ENCODE measurements around the gene ABHD4. TPM values are rescaled to one million over a fixed set of nuclear protein-coding genes. Genes with fewer than 3 reads are reported as not detected.

ABHD4 gene
- total RNA-seq, 2 donors from 2014 or later: 25.3 to 40.1 TPM

DNA sequence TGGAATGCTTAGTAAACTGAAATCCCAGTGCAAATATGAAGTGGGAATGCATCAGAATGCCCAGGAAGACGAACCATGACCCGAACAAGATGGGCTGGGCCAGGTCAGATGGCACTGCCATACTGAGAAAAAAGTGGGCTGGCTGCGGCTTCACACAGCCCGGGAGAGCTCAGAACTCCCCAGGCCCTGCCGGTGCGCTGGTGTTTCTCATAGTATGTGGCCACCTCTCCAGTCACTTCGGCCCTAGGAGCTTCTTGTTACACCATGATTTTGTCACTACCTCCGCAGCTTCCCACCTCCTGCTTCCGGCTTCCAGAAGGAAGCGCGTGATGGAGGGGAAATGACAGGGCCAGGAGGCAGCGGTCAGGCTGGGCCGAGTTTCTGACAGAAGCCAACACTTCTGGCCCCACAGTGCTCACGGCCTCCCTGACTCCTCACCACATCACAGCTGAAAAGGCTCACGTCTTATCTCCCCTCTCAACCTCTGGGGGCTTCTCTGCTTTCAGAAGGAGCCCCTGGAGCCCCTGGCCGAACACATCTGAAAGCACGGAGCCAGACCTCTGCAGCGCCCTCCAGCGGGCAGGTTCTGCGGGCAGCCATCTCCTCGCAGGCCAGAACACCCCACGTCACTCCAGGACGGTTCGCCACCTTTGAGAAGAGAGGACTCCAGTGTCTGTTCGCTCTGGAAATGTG lies 39.7 kb upstream of the ABHD4 start:
- no peak overlapping the region for H3K4me3 ChIP-seq
- TF ChIP-seq, protein P1, sequence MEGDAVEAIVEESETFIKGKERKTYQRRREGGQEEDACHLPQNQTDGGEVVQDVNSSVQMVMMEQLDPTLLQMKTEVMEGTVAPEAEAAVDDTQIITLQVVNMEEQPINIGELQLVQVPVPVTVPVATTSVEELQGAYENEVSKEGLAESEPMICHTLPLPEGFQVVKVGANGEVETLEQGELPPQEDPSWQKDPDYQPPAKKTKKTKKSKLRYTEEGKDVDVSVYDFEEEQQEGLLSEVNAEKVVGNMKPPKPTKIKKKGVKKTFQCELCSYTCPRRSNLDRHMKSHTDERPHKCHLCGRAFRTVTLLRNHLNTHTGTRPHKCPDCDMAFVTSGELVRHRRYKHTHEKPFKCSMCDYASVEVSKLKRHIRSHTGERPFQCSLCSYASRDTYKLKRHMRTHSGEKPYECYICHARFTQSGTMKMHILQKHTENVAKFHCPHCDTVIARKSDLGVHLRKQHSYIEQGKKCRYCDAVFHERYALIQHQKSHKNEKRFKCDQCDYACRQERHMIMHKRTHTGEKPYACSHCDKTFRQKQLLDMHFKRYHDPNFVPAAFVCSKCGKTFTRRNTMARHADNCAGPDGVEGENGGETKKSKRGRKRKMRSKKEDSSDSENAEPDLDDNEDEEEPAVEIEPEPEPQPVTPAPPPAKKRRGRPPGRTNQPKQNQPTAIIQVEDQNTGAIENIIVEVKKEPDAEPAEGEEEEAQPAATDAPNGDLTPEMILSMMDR (IDR thresholded peaks at IDR 0.05): no peak
- no peak for ATAC-seq (ENCODE audit: insufficient number of reproducible peaks, low FRiP score, low read depth)
- H3K9me3 ChIP-seq: no peaks in the 10 kb centered on the region
- peaks cover 0 to 4% of the 10 kb centered on the region in 2 donors for H3K4me1 ChIP-seq (ENCODE audit: control insufficient read depth in 1 of 2, low read depth in 2 of 2)
- H3K27me3 ChIP-seq (replicated peaks; ENCODE audit: insufficient read depth): no peaks in the 10 kb centered on the region
- H3K27ac ChIP-seq: no peak overlapping the region
- no peaks in the 10 kb centered on the region for H3K36me3 ChIP-seq
- DNase-seq (ENCODE audit: low spot score): no peak

DNA sequence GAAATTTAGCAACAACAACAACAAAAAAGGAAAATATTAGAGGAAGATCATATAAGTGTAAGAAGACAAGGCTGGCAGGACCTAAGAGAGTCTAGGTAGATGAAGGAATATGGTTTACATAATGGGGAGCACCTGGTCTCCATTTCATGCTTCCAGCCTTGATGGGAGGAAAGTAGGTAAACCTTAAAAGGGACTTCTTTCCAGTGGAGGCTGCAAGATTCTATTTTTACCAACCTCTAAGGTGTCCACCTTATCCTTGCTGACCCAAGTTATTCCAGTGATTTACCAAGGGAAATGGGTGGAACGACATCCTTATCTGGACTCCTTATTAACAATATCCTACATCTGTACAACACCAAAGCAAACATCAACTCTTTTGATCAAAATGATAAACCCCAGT lies 39.1 kb upstream of the ABHD4 start:
- no peak for DNase-seq (ENCODE audit: low spot score)
- ATAC-seq (ENCODE audit: insufficient number of reproducible peaks, low FRiP score, low read depth): no peak
- H3K4me3 ChIP-seq: no peak overlapping the region
- peaks cover 0 to 4% of the 10 kb centered on the region in 2 donors for H3K4me1 ChIP-seq (ENCODE audit: control insufficient read depth in 1 of 2, low read depth in 2 of 2)
- H3K27me3 ChIP-seq (replicated peaks; ENCODE audit: insufficient read depth): no peaks in the 10 kb centered on the region
- TF ChIP-seq, protein P1 (IDR thresholded peaks at IDR 0.05): no peak
- no peak overlapping the region for H3K27ac ChIP-seq
- no peaks in the 10 kb centered on the region for H3K9me3 ChIP-seq
- H3K36me3 ChIP-seq: no peaks in the 10 kb centered on the region

DNA sequence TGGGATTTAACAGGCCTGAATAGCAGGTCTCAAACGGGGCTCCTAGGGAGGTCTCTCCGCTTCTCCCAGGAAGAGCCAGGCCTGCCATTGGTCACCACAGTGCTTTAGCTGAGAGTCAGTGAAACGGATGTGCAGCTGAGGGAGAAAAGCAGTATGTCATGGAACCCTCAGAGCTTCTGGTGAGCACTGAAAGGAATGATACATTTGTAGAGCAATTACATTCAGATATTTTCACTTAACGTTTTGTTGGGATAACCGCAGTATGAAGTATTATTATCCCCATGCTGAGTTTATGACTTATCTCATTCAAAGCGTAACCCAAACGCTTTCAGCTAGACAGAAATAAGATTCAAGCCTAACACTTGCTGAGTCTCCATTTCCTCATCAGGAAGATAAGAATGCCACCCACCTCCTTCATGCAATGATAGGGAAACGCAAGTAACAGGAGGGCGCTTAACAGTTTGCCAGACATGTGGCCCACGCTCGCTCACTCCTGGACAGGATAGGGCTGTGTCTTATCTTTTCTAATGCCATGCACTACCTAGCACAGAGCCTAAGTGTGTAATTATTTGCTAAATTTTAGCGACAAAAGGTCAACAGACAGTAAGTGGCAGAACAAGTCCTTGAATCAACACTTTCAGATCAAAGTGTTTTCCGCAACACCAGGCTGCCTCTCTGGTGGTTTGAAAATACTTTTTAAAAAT lies 37.3 kb upstream of the ABHD4 start:
- H3K36me3 ChIP-seq: peaks cover 4% of the 10 kb centered on the region
- no peak overlapping the region for H3K4me3 ChIP-seq
- no peak overlapping the region for H3K27ac ChIP-seq
- TF ChIP-seq, protein P1 (IDR thresholded peaks at IDR 0.05): no peak
- ATAC-seq (ENCODE audit: insufficient number of reproducible peaks, low FRiP score, low read depth) (no peak), DNase-seq (ENCODE audit: low spot score) (no peak)
- peaks cover 0 to 4% of the 10 kb centered on the region in 2 donors for H3K4me1 ChIP-seq (ENCODE audit: control insufficient read depth in 1 of 2, low read depth in 2 of 2)
- no peaks in the 10 kb centered on the region for H3K27me3 ChIP-seq (replicated peaks; ENCODE audit: insufficient read depth)
- H3K9me3 ChIP-seq: no peaks in the 10 kb centered on the region

DNA sequence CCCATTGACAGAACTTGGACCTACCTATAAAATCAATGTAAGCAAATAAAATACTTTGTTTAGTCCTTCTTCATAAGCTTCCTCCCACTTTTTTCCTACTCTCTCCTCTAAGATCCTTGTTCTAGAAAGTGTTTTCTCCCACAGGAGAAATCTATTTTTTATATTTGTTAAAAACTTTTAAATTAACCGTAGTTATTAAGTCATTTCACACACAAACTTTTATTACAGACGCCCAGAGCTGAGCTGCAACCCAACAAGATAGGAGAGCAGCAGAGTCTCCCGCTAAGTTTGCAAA lies 36.8 kb upstream of the ABHD4 start:
- Histone ChIP-seq H3K4me3 (no peak overlapping the region), H3K9me3 (no peaks in the 10 kb centered on the region), H3K4me1 (ENCODE audit: control insufficient read depth in 1 of 2, low read depth in 2 of 2) (peaks cover 0 to 4% of the 10 kb centered on the region in 2 donors), H3K27ac (no peak overlapping the region), H3K36me3 (peaks cover 4% of the 10 kb centered on the region), H3K27me3 (replicated peaks; ENCODE audit: insufficient read depth) (no peaks in the 10 kb centered on the region)
- ATAC-seq (ENCODE audit: insufficient number of reproducible peaks, low FRiP score, low read depth): no peak
- no peak for DNase-seq (ENCODE audit: low spot score)
- TF ChIP-seq, protein P1 (IDR thresholded peaks at IDR 0.05): no peak

DNA sequence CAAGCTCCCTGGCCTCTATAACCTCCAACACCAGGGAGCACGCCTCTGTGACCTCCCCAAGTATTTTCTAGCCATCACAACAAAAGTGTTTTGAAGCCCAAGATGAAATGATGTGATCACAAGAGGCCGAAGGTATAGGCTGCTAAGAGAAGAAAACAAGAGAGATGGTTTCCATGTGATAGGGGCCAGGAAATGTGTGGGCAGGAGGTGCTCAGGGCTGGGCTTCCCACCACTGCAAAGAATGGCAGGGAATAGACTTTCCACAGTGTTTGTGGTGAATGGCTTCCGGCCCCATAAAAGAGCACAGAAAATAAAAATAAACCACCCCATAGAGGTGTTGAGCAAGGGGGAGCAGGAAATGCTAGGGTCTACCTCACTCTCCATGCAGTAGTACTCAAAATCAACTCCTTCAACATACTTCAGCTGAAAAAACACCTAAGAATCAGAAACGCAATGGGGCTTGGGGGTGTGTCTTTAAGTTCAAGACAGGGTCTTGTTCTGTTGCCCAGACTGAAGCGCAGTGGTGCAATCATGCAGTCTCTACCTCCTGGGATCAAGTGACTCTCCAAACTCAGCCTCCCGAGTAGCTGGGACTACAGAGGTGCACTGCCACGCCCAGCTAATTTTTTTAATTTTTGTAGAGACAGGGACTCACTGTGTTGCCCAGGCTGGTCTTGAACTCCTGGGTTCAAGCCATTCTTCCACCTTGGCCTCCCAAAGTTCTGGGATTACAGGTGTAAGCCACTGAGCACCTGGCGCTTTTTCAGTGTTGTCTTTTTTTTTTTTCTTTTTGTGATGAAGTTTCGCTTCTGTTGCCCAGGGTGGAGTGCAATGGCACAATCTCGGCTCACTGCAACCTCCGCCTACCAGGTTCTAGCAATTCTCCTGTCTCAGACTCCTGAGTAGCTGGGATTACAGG lies 36.2 kb upstream of the ABHD4 start:
- no peak for ATAC-seq (ENCODE audit: insufficient number of reproducible peaks, low FRiP score, low read depth)
- Histone ChIP-seq H3K27ac (no peak overlapping the region), H3K27me3 (replicated peaks; ENCODE audit: insufficient read depth) (no peaks in the 10 kb centered on the region), H3K4me1 (ENCODE audit: control insufficient read depth in 1 of 2, low read depth in 2 of 2) (no peaks in the 10 kb centered on the region), H3K9me3 (no peaks in the 10 kb centered on the region), H3K4me3 (no peak overlapping the region), H3K36me3 (peaks cover 4% of the 10 kb centered on the region)
- TF ChIP-seq, protein P1 (IDR thresholded peaks at IDR 0.05): no peak
- no peak for DNase-seq (ENCODE audit: low spot score)
